GM18505 (cell line): ENCODE measurements around the gene DLGAP1.
"Not testable (repeated sequence)": the region's sequence is repeated elsewhere in the genome, so short reads cannot be mapped to it uniquely, and the experiment has no call there.

Source experiments
- ATAC-seq: cut with Tn5 transposase; IDR thresholded peaks from one replicate; pipeline ENCODE4 v1.9.1; 2021; ENCODE audit not compliant: unreplicated experiment
- POLR2A ChIP-seq: IDR thresholded peaks from 4 replicates; pipeline ENCODE4 v1.6.1; 2011; ENCODE audit warnings: borderline replicate concordance; ENCODE audit not compliant: insufficient read depth, insufficient read length; ENCODE audit errors: extremely low read depth

The DLGAP1 gene

GRCh38 chr18:4077204-4077603 is 377.9 kb downstream of the DLGAP1 start:
- no peak for TF ChIP-seq POLR2A
- ATAC-seq: no peak

DNA sequence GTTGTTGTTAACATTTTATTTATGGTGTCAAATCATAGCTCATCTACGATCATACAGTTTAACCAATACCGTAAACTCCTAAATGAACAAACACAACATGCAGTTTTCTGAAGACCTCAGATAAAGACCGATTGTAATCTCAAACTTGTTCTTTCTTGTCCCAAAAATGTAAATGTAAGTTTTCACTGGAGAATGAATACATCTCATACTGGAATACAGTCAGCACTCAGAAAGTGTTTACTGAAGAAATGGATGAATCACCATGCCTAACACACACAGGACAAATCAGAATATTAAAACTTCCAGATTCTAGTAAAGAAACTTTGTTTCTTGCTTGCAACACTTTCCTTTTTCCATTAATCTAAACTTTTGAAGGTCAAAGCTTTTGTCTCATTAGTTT is 380.5 kb downstream of the DLGAP1 start:
- no peak for TF ChIP-seq POLR2A
- no peak for ATAC-seq

DNA sequence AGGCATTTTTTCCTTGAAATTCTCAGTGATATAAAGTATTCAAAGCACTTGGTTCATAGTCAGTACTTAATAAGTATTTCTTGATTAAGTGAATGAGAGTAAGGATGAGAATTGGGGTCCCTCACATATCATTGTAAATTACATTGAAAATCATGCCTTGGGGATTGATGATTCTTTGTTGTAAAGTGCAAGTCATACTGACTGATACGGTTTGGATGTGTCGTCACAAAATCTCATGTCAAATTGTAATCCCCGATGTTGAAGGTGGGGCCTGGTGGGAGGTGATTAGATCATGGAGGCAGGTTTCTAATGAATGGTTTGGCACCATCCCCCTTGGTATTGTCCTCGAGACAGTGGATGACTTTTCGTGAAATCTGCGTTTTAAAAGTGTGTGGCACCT is 385.9 kb downstream of the DLGAP1 start:
- TF ChIP-seq POLR2A: no peak
- ATAC-seq: no peak

GRCh38 chr18:4068552-4069158 is 386.5 kb downstream of the DLGAP1 start:
- peak; percentile 73 for ATAC-seq
- no peak for TF ChIP-seq POLR2A

DNA sequence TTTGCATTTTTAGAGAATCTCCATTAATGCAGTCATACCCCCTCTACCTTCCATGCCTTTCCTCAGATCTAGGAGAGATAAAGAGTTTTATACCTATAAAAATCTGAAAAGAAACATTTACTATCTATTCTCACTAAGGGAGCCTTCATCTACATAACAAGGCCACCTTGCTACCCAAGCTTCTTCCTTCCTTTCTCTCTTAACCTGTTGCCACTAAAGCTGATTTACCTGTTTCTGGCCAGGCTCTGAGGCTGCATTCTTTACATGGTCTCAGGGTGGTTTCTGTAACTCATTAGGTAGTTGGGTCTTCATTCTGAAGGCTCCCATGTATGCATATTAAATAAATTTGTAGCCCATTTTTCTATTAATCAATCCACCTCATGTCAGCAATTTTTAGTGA is 391.6 kb downstream of the DLGAP1 start:
- no peak for ATAC-seq
- TF ChIP-seq POLR2A: no peak

DNA sequence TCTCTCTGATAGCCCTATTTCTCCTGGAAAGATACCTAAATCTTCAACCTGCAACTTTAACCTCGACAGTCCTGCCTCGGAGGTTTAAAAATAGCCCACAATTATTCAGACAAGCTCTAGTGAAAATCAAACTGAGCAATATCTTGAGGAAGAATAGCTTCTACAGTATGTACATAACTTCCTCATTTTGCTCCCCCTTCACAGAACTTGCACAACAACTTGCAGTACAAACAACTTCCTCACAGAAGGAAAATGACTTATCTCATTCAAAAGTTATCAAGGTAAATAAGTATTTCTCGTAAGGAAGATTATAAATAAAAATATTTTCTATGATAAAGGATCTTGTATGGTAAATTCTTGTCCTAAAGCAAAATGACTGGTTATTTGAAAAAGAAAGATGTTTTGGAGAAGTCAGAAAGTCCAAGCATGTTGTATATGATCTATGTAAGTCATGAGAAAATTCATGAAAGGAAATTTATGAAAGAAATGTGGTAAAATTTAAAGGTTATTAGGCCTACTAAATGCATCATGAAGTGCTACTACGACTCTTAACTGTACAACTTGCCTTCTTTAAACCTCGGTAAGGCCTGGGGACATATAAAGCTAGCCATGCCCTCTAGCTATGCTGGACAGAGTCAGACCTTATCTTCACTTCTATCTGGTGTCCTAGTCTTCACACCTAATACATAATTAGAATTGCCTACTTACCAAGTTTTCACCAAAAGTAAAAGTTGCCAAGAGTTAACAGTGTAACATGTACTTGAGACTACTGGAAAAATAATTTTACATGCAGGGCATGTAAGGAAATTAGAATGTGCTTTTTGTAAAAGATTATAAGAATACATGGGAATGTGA is 394.5 kb downstream of the DLGAP1 start:
- TF ChIP-seq POLR2A: no peak
- no peak for ATAC-seq

DNA sequence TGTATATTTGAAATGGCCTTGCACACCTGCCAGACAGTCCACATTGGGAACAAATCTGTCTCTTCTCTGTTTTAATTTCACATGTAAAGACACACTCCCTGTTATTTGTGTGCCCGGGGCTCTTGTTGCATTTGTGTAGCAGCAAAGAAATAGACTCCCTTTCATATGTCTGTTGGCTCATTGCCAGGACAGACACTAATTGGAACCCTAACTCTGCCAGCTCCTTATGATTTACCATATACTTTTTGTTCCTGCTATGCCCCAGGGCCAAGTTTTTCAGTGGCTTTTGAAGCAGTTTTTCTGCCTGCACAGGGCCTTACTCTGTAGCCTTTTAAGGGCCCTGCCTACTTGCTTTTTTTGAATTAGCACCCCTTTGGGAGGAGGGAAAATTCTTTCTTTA is 396.9 kb downstream of the DLGAP1 start:
- TF ChIP-seq POLR2A: no peak
- ATAC-seq: no peak

DNA sequence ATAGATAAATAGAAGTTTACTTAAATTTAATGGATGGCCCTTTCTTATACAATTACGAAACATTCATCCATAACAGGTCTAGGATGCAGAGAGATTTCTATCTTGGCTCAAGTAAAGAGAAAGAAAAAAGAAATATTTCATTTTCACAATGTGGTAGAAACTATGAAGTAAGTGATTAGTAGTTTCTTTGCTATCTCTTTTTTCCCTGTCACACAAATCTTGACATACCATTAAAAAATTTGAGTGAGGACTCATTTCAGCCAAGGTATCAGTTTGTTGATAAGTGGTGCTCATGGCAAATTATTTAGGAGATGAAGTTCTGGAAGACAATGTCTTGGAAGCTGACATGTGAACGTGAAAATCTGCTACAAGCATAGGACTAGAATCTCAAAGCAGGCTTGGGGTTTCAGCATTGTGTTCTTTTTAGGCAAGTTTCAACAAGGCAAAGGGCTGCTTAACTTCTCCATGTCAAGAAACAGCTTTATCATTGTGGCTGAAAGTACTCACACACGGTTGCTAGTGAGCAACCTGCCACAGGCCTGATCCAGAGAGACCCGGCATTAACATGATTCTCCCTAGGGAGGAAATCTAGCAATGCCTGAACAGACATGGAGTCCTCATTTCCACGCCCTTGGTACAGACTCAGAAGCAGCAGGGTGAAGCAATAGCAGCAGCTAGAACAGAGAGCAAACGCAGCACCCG is 414.6 kb downstream of the DLGAP1 start:
- ATAC-seq: no peak
- TF ChIP-seq POLR2A: no peak

GRCh38 chr18:4035521-4035920 is 419.6 kb downstream of the DLGAP1 start:
- no peak for ATAC-seq
- TF ChIP-seq POLR2A: no peak

DNA sequence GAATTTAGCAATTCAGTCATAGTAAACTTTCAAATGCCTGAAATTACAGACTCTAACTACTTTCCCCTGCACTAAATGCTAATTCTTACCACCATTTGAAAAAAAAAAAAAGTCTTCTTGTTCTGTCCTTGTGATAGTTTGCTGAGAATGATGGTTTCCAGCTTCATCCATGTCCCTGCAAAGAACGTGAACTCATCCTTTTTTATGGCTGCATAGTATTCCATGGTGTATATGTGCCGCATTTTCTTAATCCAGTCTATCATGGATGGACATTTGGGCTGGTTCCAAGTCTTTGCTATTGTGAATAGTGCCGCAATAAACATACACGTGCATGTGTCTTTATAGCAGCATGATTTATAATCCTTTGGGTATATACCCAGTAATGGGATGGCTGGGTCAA is 420.3 kb downstream of the DLGAP1 start:
- not testable (repeated sequence) for ATAC-seq

GRCh38 chr18:4026542-4026941 is 428.6 kb downstream of the DLGAP1 start:
- no peak for TF ChIP-seq POLR2A
- ATAC-seq: no peak

- ATAC-seq: no peak
- no peak for TF ChIP-seq POLR2A
Measured at GRCh38 chr18:4024702-4025101, 430.4 kb downstream of the DLGAP1 start.

DNA sequence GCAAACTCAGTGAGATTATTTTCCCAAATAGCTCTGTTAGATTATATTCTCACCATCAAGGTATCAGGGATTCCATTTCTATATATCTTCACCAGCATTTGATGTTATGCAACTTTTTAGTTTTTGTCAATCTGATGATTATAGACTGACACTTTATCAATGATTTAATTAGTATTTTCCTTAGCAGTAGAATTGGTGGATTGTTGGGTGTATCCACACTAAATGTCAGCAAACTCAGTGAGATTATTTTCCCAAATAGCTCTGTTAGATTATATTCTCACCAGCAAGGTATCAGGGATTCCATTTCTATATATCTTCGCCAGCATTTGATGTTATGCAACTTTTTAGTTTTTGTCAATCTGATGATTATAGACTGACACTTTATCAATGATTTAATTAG is 432.4 kb downstream of the DLGAP1 start:
- not testable (repeated sequence) for ATAC-seq

GRCh38 chr18:4020026-4020425 is 435.1 kb downstream of the DLGAP1 start:
- TF ChIP-seq POLR2A: no peak
- no peak for ATAC-seq

DNA sequence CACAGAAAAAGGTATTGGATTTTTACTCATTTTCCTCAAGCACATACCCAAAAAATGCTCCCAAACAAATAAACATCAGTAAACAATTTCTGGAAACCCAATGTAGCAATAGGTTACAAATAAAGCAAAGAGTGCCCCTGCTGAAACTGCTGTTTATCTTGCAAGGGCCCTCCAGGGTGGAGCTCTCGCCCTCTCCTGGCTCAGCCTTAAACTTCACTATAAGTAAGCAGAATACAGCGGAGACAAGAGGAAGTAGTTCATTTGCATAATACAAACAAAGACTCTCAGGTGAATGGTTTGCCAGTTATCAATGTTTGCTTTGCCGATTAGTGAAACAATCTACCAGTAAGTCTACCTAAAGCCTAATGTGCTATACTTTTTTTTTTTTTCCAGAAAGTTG is 437.6 kb downstream of the DLGAP1 start:
- ATAC-seq: peak; percentile 95
- no peak for TF ChIP-seq POLR2A
